HepG2 (cell line): ENCODE data around the gene RAB40C. TPM values are rescaled to one million over a fixed set of nuclear protein-coding genes. Genes with fewer than 3 reads are reported as not detected.

ENCODE experiments used
- AGO2 ChIP-seq: fragments of 200-400 bp; formaldehyde crosslinking; optimal IDR thresholded peaks from 2 replicates; pipeline ENCODE3; 2017; ENCODE audit warnings: mild to moderate bottlenecking, low read depth, low read length, moderate library complexity
- ATF1 ChIP-seq: IDR thresholded peaks from 2 replicates; pipeline ENCODE4 v1.6.1; 2016; ENCODE audit warnings: mild to moderate bottlenecking, control low read depth
- CBFB ChIP-seq: sonication (generic); formaldehyde crosslinking; IDR thresholded peaks from 2 replicates; pipeline ENCODE4 v1.4.0; 2020; ENCODE audit warnings: missing genetic modification reagents
- CCAR2 ChIP-seq: fragments of 200-400 bp; formaldehyde crosslinking; optimal IDR thresholded peaks from 2 replicates; pipeline ENCODE3; 2018; ENCODE audit warnings: low read depth, mild to moderate bottlenecking, low read length, moderate library complexity
- EED ChIP-seq: sonication (generic); formaldehyde crosslinking; IDR thresholded peaks from 2 replicates; pipeline ENCODE4 v1.5.0; 2020; ENCODE audit warnings: mild to moderate bottlenecking, missing genetic modification reagents
- FOSL2 ChIP-seq: sonication (generic); formaldehyde crosslinking; IDR thresholded peaks from 2 replicates; pipeline ENCODE4 v1.4.0; 2020; ENCODE audit warnings: missing genetic modification reagents
- GATAD2A ChIP-seq: IDR thresholded peaks from 2 replicates; pipeline ENCODE4 v1.6.1; 2016
- GTF3A ChIP-seq: sonication (generic); formaldehyde crosslinking; conservative IDR thresholded peaks from 2 replicates; pipeline ENCODE4 v1.4.0; 2020; ENCODE audit warnings: mild to moderate bottlenecking, missing genetic modification reagents
- MED8 ChIP-seq: sonication (generic); formaldehyde crosslinking; IDR thresholded peaks from 2 replicates; pipeline ENCODE4 v1.8.1; 2023; ENCODE audit warnings: mild to moderate bottlenecking, missing genetic modification reagents; ENCODE audit not compliant: insufficient replicate concordance
- NFIC ChIP-seq: IDR thresholded peaks from 2 replicates; pipeline ENCODE4 v1.6.1; 2012; ENCODE audit warnings: mild to moderate bottlenecking, low read length, inconsistent platforms
- NPAS2 ChIP-seq: sonication (generic); formaldehyde crosslinking; IDR thresholded peaks from 2 replicates; pipeline ENCODE4 v1.8.0; 2022; ENCODE audit warnings: mild to moderate bottlenecking, missing genetic modification reagents, borderline replicate concordance
- RFX3 ChIP-seq: IDR thresholded peaks from 2 replicates; pipeline ENCODE4 v1.6.1; 2016; ENCODE audit warnings: missing biosample characterization, missing genetic modification reagents
- SNAPC2 ChIP-seq: sonication (generic); formaldehyde crosslinking; IDR thresholded peaks from 2 replicates; pipeline ENCODE4 v1.8.1; 2022; ENCODE audit warnings: mild to moderate bottlenecking, missing genetic modification reagents
- SSRP1 ChIP-seq: IDR thresholded peaks from 2 replicates; pipeline ENCODE4 v1.6.1; 2016; ENCODE audit warnings: control low read depth
- TARDBP ChIP-seq: sonication (generic); formaldehyde crosslinking; IDR thresholded peaks from 2 replicates; pipeline ENCODE4 v1.8.0; 2022; ENCODE audit warnings: mild to moderate bottlenecking, missing genetic modification reagents
- ZBTB3 ChIP-seq: sonication (generic); formaldehyde crosslinking; IDR thresholded peaks from 2 replicates; pipeline ENCODE4 v1.4.0; 2020; ENCODE audit warnings: low read depth, mild to moderate bottlenecking, moderate library complexity, missing genetic modification reagents, borderline replicate concordance
- ZNF552 ChIP-seq: sonication (generic); formaldehyde crosslinking; IDR thresholded peaks from 2 replicates; pipeline ENCODE4 v1.9.0; 2022; ENCODE audit warnings: missing genetic modification reagents, mild to moderate bottlenecking, borderline replicate concordance
- ZNF562 ChIP-seq: sonication (generic); formaldehyde crosslinking; IDR thresholded peaks from 2 replicates; pipeline ENCODE4 v1.8.0; 2022; ENCODE audit warnings: missing genetic modification reagents, borderline replicate concordance
- ZNF703 ChIP-seq: sonication (generic); formaldehyde crosslinking; IDR thresholded peaks from 2 replicates; pipeline ENCODE4 v1.5.1; 2020; ENCODE audit warnings: missing genetic modification reagents, mild to moderate bottlenecking, moderate library complexity, borderline replicate concordance
- polyA plus RNA-seq, 8 experiments: library from polyadenylated mRNA; depleted of rRNA in 3 of 8; stranded (reverse) in 7 of 8; unstranded in 1 of 8; fragments of >200 nt; fragmentation: Illumina TruSeq in 4 of 8; extraction: Trizol in 4 of 8; gene quantifications; 2 replicates each; pipeline versions ENCODE4 v1.2.1 to v1.2.3, GENCODE V29; 2011 to 2016; ENCODE audit warnings: low read depth in 4 of 8, missing spikeins in 1 of 8, mixed read lengths in 1 of 8; ENCODE audit not compliant: insufficient read depth in 1 of 8
- total RNA-seq, 5 experiments: library from RNA; depleted of rRNA; stranded (reverse); fragments of >200 nt; fragmentation: Illumina TruSeq; extraction: Trizol; gene quantifications; 2 replicates each; pipeline ENCODE4 v1.2.3, GENCODE V29; 2016; ENCODE audit warnings: low read depth in 1 of 5
- TF ChIP-seq, protein P1 (sequence below): sonication (generic); formaldehyde crosslinking; IDR thresholded peaks from 2 replicates; pipeline ENCODE4 v1.5.0; 2020; ENCODE audit warnings: mild to moderate bottlenecking, missing genetic modification reagents, borderline replicate concordance
- TF ChIP-seq, protein P2 (sequence below): sonication (generic); formaldehyde crosslinking; IDR thresholded peaks from 2 replicates; pipeline ENCODE4 v1.5.1; 2020; ENCODE audit warnings: missing genetic modification reagents, mild to moderate bottlenecking, borderline replicate concordance
- TF ChIP-seq, protein P3 (sequence below): sonication (generic); formaldehyde crosslinking; IDR thresholded peaks from 2 replicates; pipeline ENCODE4 v1.4.0; 2020; ENCODE audit warnings: mild to moderate bottlenecking, missing genetic modification reagents

The RAB40C gene
- total and polyA plus RNA-seq, 2 of the 13 experiments (the other 11 are each of a cell fraction or from before 2014, with no cell fraction given): 7.7 to 11.5 TPM

DNA sequence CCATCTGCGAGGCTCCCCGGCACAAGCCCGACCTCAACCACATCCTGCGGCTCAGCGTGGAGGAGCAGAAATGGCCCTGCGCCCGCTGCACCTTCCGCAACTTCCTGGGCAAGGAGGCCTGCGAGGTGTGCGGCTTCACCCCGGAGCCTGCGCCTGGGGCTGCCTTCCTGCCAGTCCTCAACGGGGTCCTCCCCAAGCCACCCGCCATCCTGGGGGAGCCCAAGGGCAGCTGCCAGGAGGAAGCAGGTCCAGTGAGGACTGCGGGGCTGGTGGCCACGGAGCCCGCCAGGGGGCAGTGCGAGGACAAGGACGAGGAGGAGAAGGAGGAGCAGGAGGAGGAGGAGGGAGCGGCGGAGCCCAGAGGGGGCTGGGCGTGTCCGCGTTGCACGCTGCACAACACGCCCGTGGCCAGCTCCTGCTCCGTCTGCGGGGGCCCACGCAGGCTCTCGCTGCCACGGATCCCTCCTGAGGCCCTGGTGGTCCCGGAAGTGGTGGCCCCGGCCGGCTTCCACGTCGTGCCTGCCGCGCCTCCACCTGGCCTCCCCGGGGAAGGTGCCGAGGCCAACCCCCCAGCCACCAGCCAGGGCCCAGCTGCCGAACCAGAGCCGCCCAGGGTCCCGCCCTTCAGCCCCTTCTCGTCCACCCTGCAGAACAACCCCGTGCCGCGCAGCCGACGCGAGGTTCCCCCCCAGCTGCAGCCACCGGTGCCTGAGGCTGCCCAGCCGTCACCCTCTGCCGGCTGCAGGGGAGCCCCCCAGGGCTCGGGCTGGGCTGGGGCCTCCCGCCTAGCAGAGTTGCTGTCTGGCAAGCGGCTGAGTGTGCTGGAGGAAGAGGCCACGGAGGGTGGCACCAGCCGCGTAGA is 42.7 kb upstream of the RAB40C start (continued):
- TF ChIP-seq ZBTB3 (no peak), ZNF562 (CRISPR knock-in tag) (no peak), GATAD2A (CRISPR knock-in tag) (no peak), RFX3 (CRISPR knock-in tag) (no peak), FOSL2 (no peak), NPAS2 (CRISPR knock-in tag) (no peak), AGO2 (peak; percentile 36), TARDBP (CRISPR knock-in tag) (no peak), ZNF703 (no peak), MED8 (no peak), CBFB (no peak), ZNF552 (CRISPR knock-in tag) (no peak), EED (CRISPR knock-in tag) (no peak), CCAR2 (no peak), SSRP1 (no peak), SNAPC2 (CRISPR knock-in tag) (no peak), ATF1 (CRISPR knock-in tag) (no peak), GTF3A (CRISPR knock-in tag) (no peak), NFIC (no peak)
- TF ChIP-seq, protein P1, sequence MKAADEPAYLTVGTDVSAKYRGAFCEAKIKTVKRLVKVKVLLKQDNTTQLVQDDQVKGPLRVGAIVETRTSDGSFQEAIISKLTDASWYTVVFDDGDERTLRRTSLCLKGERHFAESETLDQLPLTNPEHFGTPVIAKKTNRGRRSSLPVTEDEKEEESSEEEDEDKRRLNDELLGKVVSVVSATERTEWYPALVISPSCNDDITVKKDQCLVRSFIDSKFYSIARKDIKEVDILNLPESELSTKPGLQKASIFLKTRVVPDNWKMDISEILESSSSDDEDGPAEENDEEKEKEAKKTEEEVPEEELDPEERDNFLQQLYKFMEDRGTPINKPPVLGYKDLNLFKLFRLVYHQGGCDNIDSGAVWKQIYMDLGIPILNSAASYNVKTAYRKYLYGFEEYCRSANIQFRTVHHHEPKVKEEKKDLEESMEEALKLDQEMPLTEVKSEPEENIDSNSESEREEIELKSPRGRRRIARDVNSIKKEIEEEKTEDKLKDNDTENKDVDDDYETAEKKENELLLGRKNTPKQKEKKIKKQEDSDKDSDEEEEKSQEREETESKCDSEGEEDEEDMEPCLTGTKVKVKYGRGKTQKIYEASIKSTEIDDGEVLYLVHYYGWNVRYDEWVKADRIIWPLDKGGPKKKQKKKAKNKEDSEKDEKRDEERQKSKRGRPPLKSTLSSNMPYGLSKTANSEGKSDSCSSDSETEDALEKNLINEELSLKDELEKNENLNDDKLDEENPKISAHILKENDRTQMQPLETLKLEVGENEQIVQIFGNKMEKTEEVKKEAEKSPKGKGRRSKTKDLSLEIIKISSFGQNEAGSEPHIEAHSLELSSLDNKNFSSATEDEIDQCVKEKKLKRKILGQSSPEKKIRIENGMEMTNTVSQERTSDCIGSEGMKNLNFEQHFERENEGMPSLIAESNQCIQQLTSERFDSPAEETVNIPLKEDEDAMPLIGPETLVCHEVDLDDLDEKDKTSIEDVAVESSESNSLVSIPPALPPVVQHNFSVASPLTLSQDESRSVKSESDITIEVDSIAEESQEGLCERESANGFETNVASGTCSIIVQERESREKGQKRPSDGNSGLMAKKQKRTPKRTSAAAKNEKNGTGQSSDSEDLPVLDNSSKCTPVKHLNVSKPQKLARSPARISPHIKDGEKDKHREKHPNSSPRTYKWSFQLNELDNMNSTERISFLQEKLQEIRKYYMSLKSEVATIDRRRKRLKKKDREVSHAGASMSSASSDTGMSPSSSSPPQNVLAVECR: 0 out of 2 replicates have a peak, but pooled peaks have one; percentile 15
- TF ChIP-seq, protein P2, sequence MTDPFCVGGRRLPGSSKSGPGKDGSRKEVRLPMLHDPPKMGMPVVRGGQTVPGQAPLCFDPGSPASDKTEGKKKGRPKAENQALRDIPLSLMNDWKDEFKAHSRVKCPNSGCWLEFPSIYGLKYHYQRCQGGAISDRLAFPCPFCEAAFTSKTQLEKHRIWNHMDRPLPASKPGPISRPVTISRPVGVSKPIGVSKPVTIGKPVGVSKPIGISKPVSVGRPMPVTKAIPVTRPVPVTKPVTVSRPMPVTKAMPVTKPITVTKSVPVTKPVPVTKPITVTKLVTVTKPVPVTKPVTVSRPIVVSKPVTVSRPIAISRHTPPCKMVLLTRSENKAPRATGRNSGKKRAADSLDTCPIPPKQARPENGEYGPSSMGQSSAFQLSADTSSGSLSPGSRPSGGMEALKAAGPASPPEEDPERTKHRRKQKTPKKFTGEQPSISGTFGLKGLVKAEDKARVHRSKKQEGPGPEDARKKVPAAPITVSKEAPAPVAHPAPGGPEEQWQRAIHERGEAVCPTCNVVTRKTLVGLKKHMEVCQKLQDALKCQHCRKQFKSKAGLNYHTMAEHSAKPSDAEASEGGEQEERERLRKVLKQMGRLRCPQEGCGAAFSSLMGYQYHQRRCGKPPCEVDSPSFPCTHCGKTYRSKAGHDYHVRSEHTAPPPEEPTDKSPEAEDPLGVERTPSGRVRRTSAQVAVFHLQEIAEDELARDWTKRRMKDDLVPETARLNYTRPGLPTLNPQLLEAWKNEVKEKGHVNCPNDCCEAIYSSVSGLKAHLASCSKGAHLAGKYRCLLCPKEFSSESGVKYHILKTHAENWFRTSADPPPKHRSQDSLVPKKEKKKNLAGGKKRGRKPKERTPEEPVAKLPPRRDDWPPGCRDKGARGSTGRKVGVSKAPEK (CRISPR knock-in tag): no peak
- TF ChIP-seq, protein P3, sequence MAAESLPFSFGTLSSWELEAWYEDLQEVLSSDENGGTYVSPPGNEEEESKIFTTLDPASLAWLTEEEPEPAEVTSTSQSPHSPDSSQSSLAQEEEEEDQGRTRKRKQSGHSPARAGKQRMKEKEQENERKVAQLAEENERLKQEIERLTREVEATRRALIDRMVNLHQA (CRISPR knock-in tag): no peak
